Sigmoid colon (tissue), 7 donors: ENCODE measurements around the gene LCMT1. TPM values are rescaled to one million over a fixed set of nuclear protein-coding genes. Genes with fewer than 3 reads are reported as not detected.
"Not testable (repeated sequence)": the region's sequence is repeated elsewhere in the genome, so short reads cannot be mapped to it uniquely, and the experiment has no call there.

Source experiments
- DNase-seq: peaks from one replicate; pipeline ENCODE4 v3.0.0-alpha.2; 2019
- H3K27ac ChIP-seq, 4 donors: fragments of 200-600 bp; sonication (generic); one replicate each; pipeline ENCODE4 v1.5.1; 2016 to 2019; ENCODE audit warnings: mild to moderate bottlenecking in 1 of 4
- H3K27me3 ChIP-seq, 3 donors: fragments of 200-600 bp; sonication (generic); one replicate each; pipeline ENCODE4 v1.5.1; 2019; ENCODE audit warnings: mild to moderate bottlenecking in 1 of 3
- H3K36me3 ChIP-seq, 4 donors: fragments of 200-600 bp; sonication (generic); one replicate each; pipeline ENCODE4 v1.5.1; 2016 to 2019
- H3K4me1 ChIP-seq, 4 donors: fragments of 200-600 bp; sonication (generic); one replicate each; pipeline ENCODE4 v1.5.1; 2017 to 2019
- H3K4me3 ChIP-seq, 4 donors: fragments of 200-600 bp; sonication (generic); one replicate each; pipeline ENCODE4 v1.5.1; 2017 to 2019; ENCODE audit warnings: mild to moderate bottlenecking in 2 of 4, moderate library complexity in 1 of 4
- H3K9me3 ChIP-seq, 4 donors: fragments of 200-600 bp in 3 of 4; sonication (generic) in 3 of 4; one replicate each; pipeline versions ENCODE4 v1.5.1 to v1.6.1; 2013 to 2019
- EP300 ChIP-seq, 4 donors: sonication (generic); formaldehyde crosslinking; IDR thresholded peaks; one replicate each; pipeline ENCODE4 v1.6.1; 2017; ENCODE audit warnings: antibody characterized with exemption in 4 of 4
- POLR2A ChIP-seq, 2 donors: fragments of 450-650 bp; IDR thresholded peaks; one replicate each; pipeline ENCODE4 v1.6.1; 2016; ENCODE audit warnings: antibody characterized with exemption in 2 of 2, mild to moderate bottlenecking in 2 of 2, moderate library complexity in 2 of 2
- POLR2AphosphoS5 ChIP-seq, 4 donors: sonication (generic); formaldehyde crosslinking; IDR thresholded peaks; one replicate each; pipeline ENCODE4 v1.6.1; 2017; ENCODE audit warnings: antibody characterized with exemption in 4 of 4
- WGBS, 2 donors: extraction: QIAGEN DNeasy Blood & Tissue Kit; methylation state at CpG; one replicate each; pipeline ENCODE4 v1.1.7; 2013; 5-methylcytosine and 5-hydroxymethylcytosine counted together
- intact Hi-C: fragments of 100-400 bp; cut with DNase I; formaldehyde crosslinking; loops from one replicate; pipeline ENCODE4 v1.15.1; 2023
- polyA plus RNA-seq, 3 donors: library from polyadenylated mRNA; stranded (reverse); fragments of 200-250 nt; gene quantifications; one replicate each; pipeline ENCODE4 v1.2.3, GENCODE V29; 2013
- total RNA-seq, 4 donors: library from RNA; depleted of rRNA; stranded (reverse); fragments of >200 nt; gene quantifications; one replicate each; pipeline ENCODE4 v1.1.0, GENCODE V29; 2016
- TF ChIP-seq, protein P1 (sequence below), 4 experiments: fragments of 450-650 bp in 3 of 4; fragments of 200-600 bp in 1 of 4; IDR thresholded peaks; one replicate each; pipeline ENCODE4 v1.5.1; 2016 to 2019; ENCODE audit warnings: antibody characterized with exemption in 4 of 4, mild to moderate bottlenecking in 3 of 4, moderate library complexity in 2 of 4
- donor health status: healthy with polysubstance abuse.
- donor health status: Bipolar disorder and iron deficiency.
- donor health status: healthy.

The LCMT1 gene
- total and polyA plus RNA-seq, 7 donors: 27.0 to 61.5 (median 43.5) TPM

DNA sequence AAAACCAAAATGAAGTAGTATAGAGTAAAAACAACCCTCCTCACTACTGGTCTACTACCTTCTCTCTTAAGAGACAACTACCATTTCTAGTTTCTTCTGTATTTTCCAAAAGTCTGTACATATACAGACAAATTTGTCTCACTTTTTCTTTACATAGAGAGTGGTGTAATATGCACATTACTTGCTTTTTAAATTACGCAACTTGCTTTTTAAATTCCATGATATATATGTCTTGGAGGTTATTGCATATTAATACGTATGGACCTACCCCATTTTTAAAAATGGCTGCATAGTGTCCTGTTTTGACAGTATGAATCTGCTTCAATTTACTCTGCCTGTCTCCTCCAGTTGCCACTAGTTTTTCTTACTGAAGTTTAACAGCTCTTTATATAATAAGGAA, 62.7 kb downstream of the LCMT1 start:
- Histone ChIP-seq H3K9me3 (no peaks in the 10 kb centered on the region), H3K27ac (no peak overlapping the region), H3K36me3 (peaks cover 18 to 88% (median 30%) of the 10 kb centered on the region in 4 donors), H3K4me3 (no peak overlapping the region), H3K27me3 (no peaks in the 10 kb centered on the region), H3K4me1 (no peaks in the 10 kb centered on the region)
- 92 to 96% methylated on average over 2 of the region's 2 CpGs for WGBS, 2 donors
- intact Hi-C loops: no loop called here
- no peak for DNase-seq
- TF ChIP-seq EP300 (IDR thresholded peaks at IDR 0.05): no peak
- TF ChIP-seq, protein P1, sequence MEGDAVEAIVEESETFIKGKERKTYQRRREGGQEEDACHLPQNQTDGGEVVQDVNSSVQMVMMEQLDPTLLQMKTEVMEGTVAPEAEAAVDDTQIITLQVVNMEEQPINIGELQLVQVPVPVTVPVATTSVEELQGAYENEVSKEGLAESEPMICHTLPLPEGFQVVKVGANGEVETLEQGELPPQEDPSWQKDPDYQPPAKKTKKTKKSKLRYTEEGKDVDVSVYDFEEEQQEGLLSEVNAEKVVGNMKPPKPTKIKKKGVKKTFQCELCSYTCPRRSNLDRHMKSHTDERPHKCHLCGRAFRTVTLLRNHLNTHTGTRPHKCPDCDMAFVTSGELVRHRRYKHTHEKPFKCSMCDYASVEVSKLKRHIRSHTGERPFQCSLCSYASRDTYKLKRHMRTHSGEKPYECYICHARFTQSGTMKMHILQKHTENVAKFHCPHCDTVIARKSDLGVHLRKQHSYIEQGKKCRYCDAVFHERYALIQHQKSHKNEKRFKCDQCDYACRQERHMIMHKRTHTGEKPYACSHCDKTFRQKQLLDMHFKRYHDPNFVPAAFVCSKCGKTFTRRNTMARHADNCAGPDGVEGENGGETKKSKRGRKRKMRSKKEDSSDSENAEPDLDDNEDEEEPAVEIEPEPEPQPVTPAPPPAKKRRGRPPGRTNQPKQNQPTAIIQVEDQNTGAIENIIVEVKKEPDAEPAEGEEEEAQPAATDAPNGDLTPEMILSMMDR (IDR thresholded peaks at IDR 0.05): no peak
- no peak for TF ChIP-seq POLR2AphosphoS5 (IDR thresholded peaks at IDR 0.05)
- no peak for TF ChIP-seq POLR2A (IDR thresholded peaks at IDR 0.05)

DNA sequence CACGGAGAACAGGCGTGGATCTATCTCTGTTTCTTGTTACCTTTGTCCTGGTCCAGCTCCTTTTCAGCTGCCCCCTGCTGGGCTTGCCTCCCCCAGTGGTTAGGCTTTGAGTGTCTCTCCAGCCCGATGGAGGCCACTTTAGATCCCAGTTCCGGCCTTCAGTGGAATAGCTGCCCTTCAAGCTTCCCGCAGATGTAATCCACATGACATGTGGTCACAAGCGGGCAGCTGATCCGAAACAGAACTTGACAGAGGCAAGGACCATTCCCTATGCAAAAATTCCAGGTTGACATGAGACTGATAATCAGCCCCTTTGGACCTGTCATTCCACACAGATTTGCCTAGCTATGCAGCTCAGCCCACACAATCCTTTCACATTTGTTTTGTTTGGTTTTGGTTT, 64.6 kb downstream of the LCMT1 start:
- no peaks in the 10 kb centered on the region for H3K4me1 ChIP-seq
- no peak overlapping the region for H3K4me3 ChIP-seq
- intact Hi-C loops: no loop called here
- no peak overlapping the region for H3K27ac ChIP-seq
- 93 to 94% methylated on average over 7 of the region's 7 CpGs for WGBS, 2 donors
- DNase-seq: no peak
- peaks cover under 1 to 72% (median 14%) of the 10 kb centered on the region in 4 donors for H3K36me3 ChIP-seq
- no peaks in the 10 kb centered on the region for H3K9me3 ChIP-seq
- H3K27me3 ChIP-seq: no peaks in the 10 kb centered on the region
- no peak for TF ChIP-seq POLR2AphosphoS5 (IDR thresholded peaks at IDR 0.05)
- no peak for TF ChIP-seq POLR2A (IDR thresholded peaks at IDR 0.05)
- TF ChIP-seq EP300 (IDR thresholded peaks at IDR 0.05): no peak
- TF ChIP-seq, protein P1 (IDR thresholded peaks at IDR 0.05): no peak

DNA sequence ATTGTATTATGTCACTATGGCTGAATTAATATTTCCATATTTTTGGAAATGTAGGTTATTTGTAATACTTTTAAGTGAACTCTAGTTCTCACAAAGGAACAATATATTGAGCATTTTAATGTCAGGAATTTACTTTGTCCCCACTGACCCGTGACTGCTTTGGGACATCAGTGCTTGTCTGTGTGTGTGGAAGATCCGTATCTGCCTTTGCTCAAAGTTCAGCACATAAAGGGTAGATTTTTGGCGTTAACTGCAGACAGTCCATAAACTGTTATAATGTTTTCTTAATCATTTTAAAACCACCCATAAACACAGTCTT, 65.9 kb downstream of the LCMT1 start:
- H3K36me3 ChIP-seq: peaks cover 0 to 58% (median 13%) of the 10 kb centered on the region in 4 donors
- H3K27me3 ChIP-seq: no peaks in the 10 kb centered on the region
- WGBS, 2 donors: 17 to 62% methylated on average over 3 of the region's 3 CpGs
- intact Hi-C loops: no loop called here
- DNase-seq: no peak
- no peaks in the 10 kb centered on the region for H3K9me3 ChIP-seq
- TF ChIP-seq EP300 (IDR thresholded peaks at IDR 0.05) (no peak), POLR2A (IDR thresholded peaks at IDR 0.05) (no peak), POLR2AphosphoS5 (IDR thresholded peaks at IDR 0.05) (no peak)
- TF ChIP-seq, protein P1 (IDR thresholded peaks at IDR 0.05): no peak
- H3K4me3 ChIP-seq: no peak overlapping the region
- no peak overlapping the region for H3K27ac ChIP-seq
- no peaks in the 10 kb centered on the region for H3K4me1 ChIP-seq

DNA sequence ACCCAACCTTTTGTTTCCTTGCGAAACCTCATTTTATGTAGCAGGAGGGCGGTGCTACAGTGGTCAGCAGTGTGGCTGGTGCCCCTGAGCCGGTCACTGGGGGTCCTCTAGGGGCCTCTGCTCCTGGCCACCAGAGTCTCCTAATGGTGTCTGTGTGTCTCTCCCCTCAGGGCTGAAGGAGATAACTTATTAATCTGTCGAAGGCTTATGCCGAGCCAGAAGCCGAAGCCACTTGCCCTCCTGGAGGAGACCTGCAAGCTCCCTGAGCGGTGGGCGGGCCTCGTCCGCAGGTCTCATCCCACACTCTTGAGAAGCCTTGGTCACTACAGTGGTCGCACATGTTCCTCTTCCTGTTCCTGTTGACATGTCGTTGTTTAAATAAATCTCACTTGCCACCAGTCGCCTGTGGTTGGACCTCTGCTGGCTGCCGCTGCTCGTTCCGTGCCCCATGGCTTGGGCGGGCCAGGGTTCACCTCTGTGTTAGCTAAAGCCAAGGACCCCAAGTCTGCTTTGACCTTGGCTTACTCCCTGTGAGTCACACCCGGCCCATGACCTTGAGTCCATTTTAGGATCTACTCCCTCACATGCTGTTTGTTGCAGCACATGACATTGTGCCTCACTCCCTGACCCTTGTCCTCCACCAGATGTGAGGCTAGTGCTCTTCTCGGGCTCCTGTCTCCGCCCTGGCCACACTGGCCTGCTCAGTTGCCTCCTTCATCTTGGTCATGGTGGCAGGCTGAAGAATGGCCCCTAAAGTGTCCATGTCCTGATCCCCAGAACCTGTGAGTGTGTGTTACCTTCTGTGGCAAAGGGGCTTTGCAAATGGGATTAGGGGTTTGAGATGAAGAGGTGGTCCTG, 66.5 kb downstream of the LCMT1 start:
- intact Hi-C loops: no loop called here
- no peaks in the 10 kb centered on the region for H3K4me1 ChIP-seq
- TF ChIP-seq, protein P1 (IDR thresholded peaks at IDR 0.05): no peak
- TF ChIP-seq POLR2A (IDR thresholded peaks at IDR 0.05) (no peak), EP300 (IDR thresholded peaks at IDR 0.05) (no peak), POLR2AphosphoS5 (IDR thresholded peaks at IDR 0.05) (no peak)
- no peaks in the 10 kb centered on the region for H3K9me3 ChIP-seq
- no peak for DNase-seq
- no peaks in the 10 kb centered on the region for H3K27me3 ChIP-seq
- no peak overlapping the region for H3K27ac ChIP-seq
- H3K36me3 ChIP-seq: peaks cover 0 to 53% (median 13%) of the 10 kb centered on the region in 4 donors
- WGBS, 2 donors: 16 to 68% methylated on average over 20 of the region's 20 CpGs
- no peak overlapping the region for H3K4me3 ChIP-seq

DNA sequence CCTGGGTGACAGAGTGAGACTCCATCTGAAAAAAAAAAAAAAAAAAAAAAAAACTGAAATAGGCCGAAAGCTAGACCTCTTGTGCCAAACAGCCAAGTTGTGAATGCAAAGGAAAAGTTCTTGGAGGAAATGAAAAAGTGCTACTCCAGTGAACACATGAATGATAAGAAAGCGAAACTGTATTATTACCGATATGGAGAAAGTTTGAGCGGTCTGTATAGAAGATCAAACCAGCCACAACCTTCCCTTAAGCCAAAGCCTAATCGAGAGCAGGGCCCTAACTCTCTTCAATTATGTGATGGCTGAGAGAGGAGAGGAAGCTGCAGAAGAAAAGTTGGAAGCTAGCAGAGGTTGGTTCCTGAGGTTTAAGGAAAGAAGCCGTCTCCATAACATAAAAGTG, 69.7 kb downstream of the LCMT1 start:
- intact Hi-C loops, H3K4me1 ChIP-seq, DNase-seq, H3K9me3 ChIP-seq, H3K27ac ChIP-seq, H3K27me3 ChIP-seq, H3K4me3 ChIP-seq: not testable (repeated sequence)
- 88 to 91% methylated on average over 6 of the region's 6 CpGs for WGBS, 2 donors
- H3K36me3 ChIP-seq: peaks cover 0 to 22% (median 3%) of the 10 kb centered on the region in 4 donors
